Measurements from ENCODE around the gene AKIRIN2.
"Not testable (repeated sequence)": the region's sequence is repeated elsewhere in the genome, so short reads cannot be mapped to it uniquely, and the experiment has no call there.

AKIRIN2 gene

GRCh38 chr6:87718662-87719433, 16.8 kb upstream of the AKIRIN2 start:
- no peak for DNase-seq (ENCODE audit: low spot score)

DNA sequence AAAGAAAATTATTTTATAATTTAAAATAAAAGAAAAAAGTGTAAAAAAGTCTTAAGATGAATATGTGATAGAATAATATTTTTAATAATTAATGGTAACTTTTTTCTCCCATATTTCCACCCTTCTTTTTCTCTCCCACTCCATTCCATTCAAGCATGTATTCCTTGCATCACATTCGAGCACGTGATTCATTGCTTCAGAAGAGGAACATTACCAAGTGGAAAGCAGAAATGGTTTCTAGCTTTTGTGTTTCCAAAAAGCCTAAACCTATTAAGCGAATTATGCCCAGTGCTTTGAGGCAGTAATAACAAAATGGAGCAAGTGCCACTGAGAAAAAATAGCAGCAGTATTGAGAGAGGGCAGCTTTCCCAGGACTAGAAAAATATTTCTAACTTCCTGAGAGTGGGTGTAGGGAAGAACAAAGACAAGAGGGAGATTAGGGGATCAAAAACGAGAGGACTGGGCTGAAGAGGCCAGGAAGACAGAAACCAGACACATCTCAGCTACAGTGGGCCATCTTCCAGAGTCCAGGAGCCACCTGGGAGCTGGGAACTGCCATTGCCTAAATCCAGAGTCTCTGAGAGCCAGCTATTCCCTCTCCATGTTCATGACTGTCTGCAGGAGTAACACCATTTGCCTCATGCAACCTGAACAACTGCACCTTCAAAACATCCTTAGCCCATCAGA, 15.0 kb upstream of the AKIRIN2 start:
- DNase-seq (ENCODE audit: low spot score) = no peak

DNA sequence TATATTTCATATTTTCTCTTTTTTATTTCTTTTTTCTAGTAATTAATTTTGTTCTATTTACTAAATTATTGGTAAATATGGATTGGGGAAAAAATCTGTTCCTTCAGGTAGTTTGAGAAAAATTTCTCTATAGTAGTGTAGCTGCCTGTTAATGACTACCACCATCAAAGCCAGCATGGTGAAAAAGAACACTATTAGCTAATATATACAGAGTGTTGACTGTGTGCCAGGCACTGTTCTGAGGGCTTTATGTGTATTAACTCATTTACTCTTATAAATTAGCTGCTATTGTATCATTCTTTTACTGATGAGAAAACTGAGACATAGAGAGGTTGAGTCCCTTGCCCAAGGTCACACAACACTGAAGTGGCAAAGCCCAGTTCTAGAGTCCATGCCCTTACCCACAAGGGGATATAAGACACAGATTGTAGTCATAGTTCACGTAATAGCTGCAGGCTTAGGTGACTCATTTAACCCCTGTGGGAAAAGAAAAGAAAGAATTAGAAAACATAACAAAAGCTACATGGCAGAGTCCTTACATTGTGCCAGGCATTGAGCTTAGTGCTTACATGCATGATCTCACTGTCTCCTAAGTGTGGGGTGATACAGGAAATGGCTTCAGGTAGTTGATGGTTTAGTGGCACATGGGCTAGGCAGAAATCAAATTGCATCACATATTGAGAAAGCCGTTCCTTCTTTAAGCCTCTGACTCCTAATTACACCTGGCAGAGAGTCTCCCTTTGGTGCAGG, 12.2 kb upstream of the AKIRIN2 start:
- DNase-seq (ENCODE audit: low spot score) = no peak

DNA sequence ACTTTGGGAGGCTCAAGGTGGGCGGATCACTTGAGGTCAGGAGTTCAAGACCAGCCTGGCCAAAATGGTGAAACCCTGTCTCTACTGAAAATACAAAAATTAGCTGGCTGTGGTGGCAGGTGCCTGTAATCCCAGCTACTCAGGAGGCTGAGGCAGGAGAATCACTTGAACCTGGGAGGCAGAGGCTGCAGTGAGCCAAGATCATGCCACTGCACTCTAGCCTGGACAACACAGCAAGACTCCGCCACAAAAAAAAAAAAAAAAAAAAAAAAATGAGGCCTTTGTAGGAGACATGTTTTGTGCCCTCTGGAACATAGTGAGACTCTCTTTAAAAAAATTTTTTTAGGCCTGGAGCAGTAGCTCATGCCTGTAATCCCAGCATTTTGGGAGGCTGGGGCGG, 10.7 kb upstream of the AKIRIN2 start:
- DNase-seq (ENCODE audit: low spot score) = not testable (repeated sequence)

DNA sequence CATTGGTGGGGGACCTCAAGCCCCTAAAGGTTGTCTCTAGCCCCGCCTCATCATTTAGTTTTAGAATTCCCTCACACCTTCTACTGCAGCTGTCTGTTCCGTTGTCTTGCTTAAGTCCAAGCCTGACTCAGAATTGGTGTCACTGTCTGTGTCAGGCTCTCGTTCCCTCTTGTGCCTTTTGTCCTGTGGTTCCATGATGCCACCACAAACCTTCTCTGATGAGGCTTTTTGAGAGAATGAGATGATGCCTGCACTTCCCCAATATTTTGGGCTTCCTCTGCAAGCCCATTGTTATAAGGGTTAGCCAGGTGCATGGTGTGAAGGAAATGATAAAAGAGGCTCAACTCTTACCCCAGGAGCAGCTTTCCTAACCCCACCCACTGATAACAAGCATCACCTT, 8.1 kb upstream of the AKIRIN2 start:
- DNase-seq (ENCODE audit: low spot score) = no peak

GRCh38 chr6:87708581-87709427, 6.8 kb upstream of the AKIRIN2 start:
- not testable (repeated sequence) for DNase-seq (ENCODE audit: low spot score)

GRCh38 chr6:87706187-87706966, 4.3 kb upstream of the AKIRIN2 start:
- DNase-seq (ENCODE audit: low spot score) = no peak

DNA sequence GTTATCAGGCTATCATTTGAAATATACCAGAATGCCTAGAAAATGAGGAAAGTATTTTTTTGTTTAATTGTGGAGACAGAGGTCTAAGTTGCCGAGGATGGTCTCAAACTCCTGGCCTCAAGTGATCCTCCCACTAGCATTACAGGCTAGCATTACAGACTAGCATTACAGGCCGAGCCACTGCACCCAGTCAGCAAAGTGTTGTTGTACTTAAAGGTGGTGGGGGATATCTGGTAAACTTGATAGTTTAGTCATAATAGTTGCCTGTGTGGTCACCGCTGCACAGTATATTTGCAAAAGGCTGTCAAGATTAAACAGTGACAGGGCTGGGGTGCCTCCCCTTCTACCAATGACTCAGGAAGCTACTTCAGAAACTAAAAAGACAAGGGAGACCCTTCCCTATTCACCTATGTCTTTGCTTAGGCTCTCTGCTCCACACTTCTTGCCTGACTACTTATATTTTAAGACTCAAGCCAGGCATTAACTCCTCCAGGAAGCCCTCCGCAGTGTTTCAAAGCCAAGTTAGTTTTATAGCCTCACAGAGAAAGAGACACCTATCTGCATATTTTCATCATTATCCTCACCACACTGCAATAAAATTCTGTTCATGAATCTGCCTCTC, 3.1 kb upstream of the AKIRIN2 start:
- DNase-seq (ENCODE audit: low spot score) = no peak

DNA sequence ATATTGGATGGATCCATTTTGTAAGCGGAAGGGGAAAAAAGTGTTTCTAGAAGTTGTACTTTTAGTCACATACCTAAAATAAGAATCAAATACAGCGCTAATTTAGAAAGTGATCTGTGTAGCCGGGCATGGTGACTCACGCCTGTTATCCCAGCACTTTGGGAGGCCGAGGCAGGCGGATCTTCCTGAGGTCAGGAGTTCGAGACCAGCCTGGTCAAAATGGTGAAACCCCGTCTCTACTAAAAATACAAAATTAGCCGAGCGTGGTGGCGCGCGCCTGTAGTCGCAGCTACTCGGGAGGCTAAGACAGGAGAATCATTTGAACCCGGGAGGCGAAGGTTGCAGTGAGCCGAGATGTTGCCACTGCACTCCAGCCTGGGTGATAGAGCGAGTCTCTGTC, 1.0 kb upstream of the AKIRIN2 start:
- not testable (repeated sequence) for DNase-seq (ENCODE audit: low spot score)

DNA sequence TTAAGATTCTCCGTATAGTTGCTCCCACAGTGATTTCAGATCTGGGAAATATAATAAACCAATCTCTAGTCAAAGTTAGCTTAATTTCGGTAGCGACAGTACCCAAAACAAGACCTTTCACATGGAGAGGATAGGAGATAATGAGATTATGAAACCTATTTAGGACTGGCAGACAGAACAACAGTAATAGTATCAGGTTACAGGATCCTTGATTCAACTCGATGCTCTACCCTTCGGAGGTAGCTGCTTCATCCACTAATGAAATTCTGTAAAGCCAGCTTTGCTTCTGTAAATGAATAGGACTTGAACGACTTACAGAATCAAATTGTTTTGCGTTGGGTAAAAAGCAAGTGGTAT, 534 bp upstream of the AKIRIN2 start:
- no peak for DNase-seq (ENCODE audit: low spot score)

DNA sequence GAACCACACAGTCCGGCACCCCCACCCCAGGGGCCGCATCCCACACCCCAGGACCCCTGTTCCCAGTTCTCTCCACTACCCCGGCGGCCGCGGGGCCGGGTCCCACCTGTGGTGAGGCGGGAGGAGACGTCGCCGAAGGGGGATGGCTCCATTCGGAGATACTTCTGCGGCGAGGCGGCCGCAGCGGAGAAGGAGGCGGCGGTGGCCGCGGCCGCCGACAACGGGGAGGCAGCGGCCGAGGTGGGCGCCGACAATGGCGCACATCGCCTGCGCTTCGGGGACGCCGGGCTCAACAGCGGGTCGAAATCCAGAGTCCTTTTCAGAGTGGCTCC, 723 bp downstream of the AKIRIN2 start:
- DNase-seq (ENCODE audit: low spot score) = no peak

DNA sequence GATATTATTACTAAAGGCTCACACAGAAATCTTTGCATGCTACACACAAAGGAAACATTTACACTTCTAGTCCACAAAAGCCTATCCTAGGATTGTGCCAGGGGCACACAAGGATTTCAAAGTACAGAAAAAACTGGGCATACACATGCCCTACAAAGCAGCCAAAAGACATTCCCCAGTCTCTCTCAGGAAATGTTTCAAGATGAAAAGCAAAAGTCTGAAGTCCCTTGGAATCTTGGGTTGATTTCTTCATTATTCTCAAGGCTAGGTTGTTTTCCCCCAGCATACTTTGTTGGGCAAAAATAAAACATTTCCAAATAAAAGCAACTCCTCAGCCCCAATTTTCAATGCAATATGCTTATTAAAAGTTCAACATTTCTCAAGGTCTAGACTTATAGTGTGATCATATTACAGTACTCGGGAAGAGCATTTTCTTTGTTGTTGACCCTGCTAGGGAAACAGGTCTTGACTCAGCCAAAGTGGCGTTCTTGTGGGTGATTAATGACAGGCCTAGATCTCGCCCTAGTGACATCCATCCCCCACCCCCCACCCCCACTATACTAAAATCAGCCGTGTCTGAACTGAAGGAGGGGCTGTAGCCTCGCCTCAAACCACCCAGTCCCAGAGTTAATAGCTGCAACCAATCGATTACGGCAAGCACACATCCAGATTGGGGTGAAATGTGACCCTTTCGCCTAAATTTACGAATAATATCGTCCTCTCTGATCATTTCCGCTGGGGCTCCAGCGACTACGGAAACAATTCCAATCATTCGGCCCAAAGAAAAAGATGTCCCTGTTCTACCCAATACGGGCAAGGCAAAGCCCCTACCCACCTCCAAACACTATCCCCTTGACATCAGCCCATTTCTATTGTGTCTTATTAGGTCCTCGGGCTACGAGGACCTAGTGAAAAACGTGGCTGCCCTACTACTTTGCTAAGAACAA, 1.4 kb downstream of the AKIRIN2 start:
- DNase-seq (ENCODE audit: low spot score) = peak; percentile 72

- peak; percentile 31 for DNase-seq (ENCODE audit: low spot score)
Measured at GRCh38 chr6:87699576-87699975, 2.5 kb downstream of the AKIRIN2 start.

DNA sequence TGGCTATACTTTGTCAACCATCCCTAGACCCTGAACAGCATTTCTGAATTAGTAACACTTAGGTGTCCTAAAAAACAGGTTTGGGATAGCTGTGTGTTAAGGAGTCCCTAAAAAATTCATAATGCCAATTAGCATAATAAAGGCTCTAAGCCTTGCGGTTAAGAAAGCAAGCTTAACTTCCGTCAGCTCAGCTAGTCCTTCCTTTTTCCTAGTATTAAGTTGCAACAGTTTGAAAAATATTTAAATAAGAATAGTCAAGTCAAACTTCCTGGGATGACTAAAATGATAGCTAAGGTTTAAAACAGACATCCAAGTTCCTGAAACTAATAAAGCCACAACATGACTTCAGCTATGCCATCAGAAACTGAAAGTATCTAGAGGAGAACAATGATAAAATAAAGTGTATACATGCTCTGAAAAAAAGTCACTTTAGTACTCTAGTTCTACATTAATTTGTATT, 3.5 kb downstream of the AKIRIN2 start:
- DNase-seq (ENCODE audit: low spot score) = peak; percentile 53

GRCh38 chr6:87697581-87698546, 4.2 kb downstream of the AKIRIN2 start:
- DNase-seq (ENCODE audit: low spot score) = peak; percentile 50

GRCh38 chr6:87696817-87697216, 5.2 kb downstream of the AKIRIN2 start:
- not testable (repeated sequence) for DNase-seq (ENCODE audit: low spot score)

DNA sequence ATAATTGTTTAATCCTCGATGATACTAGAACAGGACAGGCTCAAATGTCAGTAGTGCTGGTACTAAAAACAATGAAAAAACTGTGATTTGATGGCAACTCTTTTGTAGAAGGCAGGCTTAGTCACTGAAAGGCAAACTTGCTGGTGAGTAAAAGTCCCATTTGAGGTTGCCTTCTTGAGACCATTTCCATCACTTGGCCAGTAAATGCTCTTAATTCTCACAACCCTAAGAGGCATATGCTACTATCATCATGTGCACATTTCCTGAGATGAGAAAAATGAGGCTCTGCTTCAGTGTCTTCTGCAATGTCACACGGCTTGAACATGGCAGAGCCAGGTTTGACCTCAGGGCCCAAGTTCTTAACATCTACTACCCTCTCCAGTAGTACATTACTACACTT, 9.9 kb downstream of the AKIRIN2 start:
- DNase-seq (ENCODE audit: low spot score) = no peak

- DNase-seq (ENCODE audit: low spot score) = no peak
Measured at GRCh38 chr6:87690441-87690840, 11.6 kb downstream of the AKIRIN2 start.
